Measurements from ENCODE around the gene CAPN14.

Gene CAPN14

GRCh38 chr2:31226266-31226665 lies 9.0 kb upstream of the CAPN14 start:
- TF ChIP-seq POLR2A (IDR thresholded peaks at IDR 0.05; ENCODE audit: low read length): no peak
- TF ChIP-seq GATA1 (IDR thresholded peaks at IDR 0.05; ENCODE audit: low read depth, low read length): no peak
- DNase-seq: no peak

GRCh38 chr2:31223749-31224148 lies 6.4 kb upstream of the CAPN14 start:
- no peak for DNase-seq
- no peak for TF ChIP-seq GATA1 (IDR thresholded peaks at IDR 0.05; ENCODE audit: low read depth, low read length)
- TF ChIP-seq POLR2A (IDR thresholded peaks at IDR 0.05; ENCODE audit: low read length): no peak

GRCh38 chr2:31223026-31223425 lies 5.7 kb upstream of the CAPN14 start:
- TF ChIP-seq GATA1 (IDR thresholded peaks at IDR 0.05; ENCODE audit: low read depth, low read length) (no peak), POLR2A (IDR thresholded peaks at IDR 0.05; ENCODE audit: low read length) (no peak)
- no peak for DNase-seq

- TF ChIP-seq POLR2A (IDR thresholded peaks at IDR 0.05; ENCODE audit: low read length) (no peak), GATA1 (IDR thresholded peaks at IDR 0.05; ENCODE audit: low read depth, low read length) (no peak)
- no peak for DNase-seq
These were observed 4.8 kb upstream of the CAPN14 start for GRCh38 chr2:31222071-31222470.

- TF ChIP-seq GATA1 (IDR thresholded peaks at IDR 0.05; ENCODE audit: low read depth, low read length) (no peak), POLR2A (IDR thresholded peaks at IDR 0.05; ENCODE audit: low read length) (no peak)
These were observed 4.2 kb upstream of the CAPN14 start for GRCh38 chr2:31221544-31221943.

GRCh38 chr2:31219131-31219969 lies 2.0 kb upstream of the CAPN14 start:
- no peak for DNase-seq
- TF ChIP-seq GATA1 (IDR thresholded peaks at IDR 0.05; ENCODE audit: low read depth, low read length): no peak
- no peak for TF ChIP-seq POLR2A (IDR thresholded peaks at IDR 0.05; ENCODE audit: low read length)

More at GRCh38 chr2:31221544-31221943, 4.2 kb upstream of the CAPN14 start:
- no peak for DNase-seq

- no peak for DNase-seq
- TF ChIP-seq POLR2A (IDR thresholded peaks at IDR 0.05; ENCODE audit: low read length) (no peak), GATA1 (IDR thresholded peaks at IDR 0.05; ENCODE audit: low read depth, low read length) (no peak)
These were observed 581 bp downstream of the CAPN14 start for GRCh38 chr2:31216734-31217133.

GRCh38 chr2:31214444-31214915 lies 2.8 kb downstream of the CAPN14 start:
- TF ChIP-seq GATA1 (IDR thresholded peaks at IDR 0.05; ENCODE audit: low read depth, low read length) (no peak), POLR2A (IDR thresholded peaks at IDR 0.05; ENCODE audit: low read length) (no peak)
- DNase-seq: no peak

- DNase-seq: no peak
- no peak for TF ChIP-seq GATA1 (IDR thresholded peaks at IDR 0.05; ENCODE audit: low read depth, low read length)
- no peak for TF ChIP-seq POLR2A (IDR thresholded peaks at IDR 0.05; ENCODE audit: low read length)
These were observed 3.5 kb downstream of the CAPN14 start for GRCh38 chr2:31213601-31214443.

- no peak for DNase-seq
- TF ChIP-seq POLR2A (IDR thresholded peaks at IDR 0.05; ENCODE audit: low read length): no peak
- TF ChIP-seq GATA1 (IDR thresholded peaks at IDR 0.05; ENCODE audit: low read depth, low read length): no peak
These were observed 4.4 kb downstream of the CAPN14 start for GRCh38 chr2:31212659-31213600.

- TF ChIP-seq POLR2A (IDR thresholded peaks at IDR 0.05; ENCODE audit: low read length) (no peak), GATA1 (IDR thresholded peaks at IDR 0.05; ENCODE audit: low read depth, low read length) (no peak)
- DNase-seq: no peak
These were observed 9.1 kb downstream of the CAPN14 start for GRCh38 chr2:31208240-31208639.

GRCh38 chr2:31207790-31208189 lies 9.5 kb downstream of the CAPN14 start:
- TF ChIP-seq POLR2A (IDR thresholded peaks at IDR 0.05; ENCODE audit: low read length) (no peak), GATA1 (IDR thresholded peaks at IDR 0.05; ENCODE audit: low read depth, low read length) (no peak)
- DNase-seq: no peak

- TF ChIP-seq GATA1 (IDR thresholded peaks at IDR 0.05; ENCODE audit: low read depth, low read length) (no peak), POLR2A (IDR thresholded peaks at IDR 0.05; ENCODE audit: low read length) (no peak)
- no peak for DNase-seq
These were observed 11.7 kb downstream of the CAPN14 start for GRCh38 chr2:31205613-31206012.
